Endometrial microvascular endothelial cells (primary cell): Measurements from ENCODE around the gene NBPF12. TPM values are rescaled to one million over a fixed set of nuclear protein-coding genes. Genes with fewer than 3 reads are reported as not detected.
"Not testable (repeated sequence)": the region's sequence is repeated elsewhere in the genome, so short reads cannot be mapped to it uniquely, and the experiment has no call there.

Experiments used
- in situ Hi-C: cut with HindIII; loops from 2 replicates; pipeline ENCODE4 v1.10.0; 2017; ENCODE audit warnings: low sequenced_read_pairs, low pct_unique_long_range_greater_than_20kb; ENCODE audit errors: inconsistent ontology term
- total RNA-seq: library from RNA; depleted of rRNA; stranded (reverse); fragments of >200 nt; gene quantifications from one replicate; pipeline ENCODE4 v1.2.3, GENCODE V29; 2015; ENCODE audit errors: inconsistent ontology term

NBPF12 gene
- total RNA-seq, 1 donor from 2014 or later: 3.6 TPM

DNA sequence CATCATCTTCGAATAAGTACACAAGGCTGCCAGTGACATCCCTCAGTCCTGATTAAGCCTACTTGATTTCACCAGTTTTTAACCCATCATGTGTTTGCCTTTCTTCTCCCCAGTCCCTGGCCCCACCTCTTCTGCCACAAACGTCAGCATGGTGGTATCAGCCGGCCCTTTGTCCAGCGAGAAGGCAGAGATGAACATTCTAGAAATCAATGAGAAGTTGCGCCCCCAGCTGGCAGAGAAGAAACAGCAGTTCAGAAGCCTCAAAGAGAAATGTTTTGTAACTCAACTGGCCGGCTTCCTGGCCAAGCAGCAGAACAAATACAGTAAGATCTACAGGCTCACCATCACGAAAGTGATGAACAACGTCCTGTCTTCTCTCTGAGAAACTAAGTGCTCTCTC lies 28.2 kb downstream of the NBPF12 start:
- in situ Hi-C loops: not testable (repeated sequence)

DNA sequence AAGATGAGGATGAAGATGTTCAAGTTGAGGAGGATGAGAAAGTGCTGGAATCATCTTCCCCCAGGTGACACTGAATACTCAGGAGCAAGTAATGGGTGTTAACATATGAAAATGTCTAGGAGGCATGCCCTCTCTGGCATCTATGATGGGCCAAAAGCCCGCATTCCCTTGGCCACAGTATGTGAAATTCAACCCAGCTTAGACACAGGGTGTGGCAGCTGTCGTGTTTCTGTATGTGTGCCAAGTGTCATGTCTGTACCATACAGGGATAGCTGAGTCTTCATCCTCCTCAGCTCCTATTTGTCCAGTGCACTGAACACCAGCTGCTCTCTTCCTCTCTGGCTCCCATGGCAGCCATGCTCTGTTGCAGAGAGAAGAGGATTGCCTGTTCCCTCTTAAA lies 32.5 kb downstream of the NBPF12 start:
- in situ Hi-C loops: not testable (repeated sequence)

DNA sequence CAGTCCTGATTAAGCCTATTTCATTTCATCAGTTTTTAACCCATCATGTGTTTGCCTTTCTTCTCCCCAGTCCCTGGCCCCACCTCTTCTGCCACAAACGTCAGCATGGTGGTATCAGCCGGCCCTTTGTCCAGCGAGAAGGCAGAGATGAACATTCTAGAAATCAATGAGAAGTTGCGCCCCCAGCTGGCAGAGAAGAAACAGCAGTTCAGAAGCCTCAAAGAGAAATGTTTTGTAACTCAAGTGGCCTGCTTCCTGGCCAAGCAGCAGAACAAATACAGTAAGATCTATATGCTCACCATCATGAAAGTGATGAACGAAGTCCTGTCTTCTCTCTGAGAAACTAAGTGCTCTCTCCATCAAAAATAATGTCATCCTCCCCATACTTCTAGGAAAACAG lies 34.6 kb downstream of the NBPF12 start:
- in situ Hi-C loops: not testable (repeated sequence)

- in situ Hi-C loops: not testable (repeated sequence)
Observed at GRCh38 chr1:146985855-146986254, 47.7 kb downstream of the NBPF12 start.

DNA sequence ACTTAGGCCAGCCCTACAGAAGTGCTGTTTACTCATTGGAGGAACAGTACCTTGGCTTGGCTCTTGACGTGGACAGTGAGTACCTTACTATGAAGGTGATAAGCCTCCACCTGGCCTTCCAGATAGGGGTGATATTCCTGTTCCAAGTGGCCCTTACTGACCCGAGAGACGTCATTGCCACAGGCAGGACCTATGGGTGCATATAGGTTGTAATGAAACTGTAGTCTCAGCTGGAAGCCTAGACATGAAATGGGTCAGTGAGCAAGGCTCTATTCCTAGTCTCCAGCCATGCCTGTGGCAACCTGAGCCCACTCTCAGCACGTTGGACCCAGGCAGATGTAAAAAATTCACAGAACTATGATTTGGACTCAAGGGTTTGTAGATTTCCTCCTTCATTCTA lies 48.3 kb downstream of the NBPF12 start:
- in situ Hi-C loops: not testable (repeated sequence)

GRCh38 chr1:146987502-146987901 lies 49.4 kb downstream of the NBPF12 start:
- in situ Hi-C loops: not testable (repeated sequence)

- in situ Hi-C loops: not testable (repeated sequence)
Observed at GRCh38 chr1:146989455-146989854, 51.3 kb downstream of the NBPF12 start.

DNA sequence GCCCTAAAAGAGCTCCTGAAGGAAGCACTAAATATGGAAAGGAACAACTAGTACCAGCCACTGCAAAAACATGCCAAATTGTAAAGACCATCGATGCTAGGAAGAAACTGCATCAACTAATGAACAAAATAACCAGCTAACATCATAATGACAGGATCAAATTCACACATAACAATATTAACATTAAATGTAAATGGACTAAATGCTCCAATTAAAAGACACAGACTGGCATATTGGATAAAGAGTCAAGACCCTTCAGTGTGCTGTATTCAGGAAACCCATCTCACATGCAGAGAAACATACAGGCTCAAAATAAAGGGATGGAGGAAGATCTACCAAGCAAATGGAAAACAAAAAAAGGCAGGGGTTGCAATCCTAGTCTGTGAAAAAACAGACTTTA lies 70.4 kb downstream of the NBPF12 start:
- in situ Hi-C loops: not testable (repeated sequence)

GRCh38 chr1:147026975-147027374 lies 88.9 kb downstream of the NBPF12 start:
- in situ Hi-C loops: not testable (repeated sequence)

GRCh38 chr1:147030066-147030653 lies 92.0 kb downstream of the NBPF12 start:
- in situ Hi-C loops: not testable (repeated sequence)

DNA sequence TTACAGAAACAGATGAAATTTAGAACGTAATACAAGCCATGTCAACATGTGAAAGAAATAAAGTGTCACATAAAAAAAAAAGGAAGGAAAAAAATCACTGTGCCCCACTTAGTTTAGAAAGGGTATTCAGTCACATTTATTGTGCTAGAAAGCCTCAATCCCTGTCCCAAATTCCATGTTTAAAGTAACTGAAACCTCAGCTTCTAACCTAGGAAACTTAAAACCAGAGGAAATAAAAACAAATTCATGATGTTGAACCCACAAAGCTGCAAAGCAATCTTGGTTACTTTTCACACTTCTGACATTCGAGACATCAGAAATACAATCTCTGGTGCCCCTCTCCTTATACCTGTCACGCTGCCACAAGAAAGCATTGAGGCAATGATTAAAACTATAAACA lies 101.8 kb downstream of the NBPF12 start:
- in situ Hi-C loops: no loop called here

- in situ Hi-C loops: not testable (repeated sequence)
Observed at GRCh38 chr1:147042891-147043290, 104.8 kb downstream of the NBPF12 start.

- in situ Hi-C loops: not testable (repeated sequence)
Observed at GRCh38 chr1:147044511-147044910, 106.4 kb downstream of the NBPF12 start.

Other genes starting within 250 kb of the NBPF12 start
- 5.7 TPM for gene PRKAB2, start 234.1 kb downstream of the NBPF12 start, total RNA-seq